Stimulated activated CD4-positive, alpha-beta T cell treated with anti-CD3 and anti-CD28 coated beads, Interleukin-15, amount 100 ng/mL, for 1 hour (primary cell): ENCODE data around the gene PTPRN2.

ENCODE experiments used
- DNase-seq, 2 donors: peaks; one replicate each; pipeline ENCODE4 v3.0.0-alpha.2; 2020; ENCODE audit warnings: low read depth in 1 of 2, low spot score in 1 of 2

PTPRN2 gene

GRCh38 chr7:158111049-158111751, 476.4 kb downstream of the PTPRN2 start:
- no peak for DNase-seq

GRCh38 chr7:158110661-158111048, 477.0 kb downstream of the PTPRN2 start:
- DNase-seq, result no peak

- no peak for DNase-seq
Measured at GRCh38 chr7:158110034-158110590, 477.5 kb downstream of the PTPRN2 start.

GRCh38 chr7:158109364-158110033, 478.1 kb downstream of the PTPRN2 start:
- DNase-seq, result no peak

- no peak for DNase-seq
Measured at GRCh38 chr7:158108646-158109293, 478.9 kb downstream of the PTPRN2 start.

GRCh38 chr7:158107806-158108205, 479.8 kb downstream of the PTPRN2 start:
- no peak for DNase-seq

GRCh38 chr7:158106272-158106671, 481.4 kb downstream of the PTPRN2 start:
- DNase-seq, result no peak

GRCh38 chr7:158103378-158103777, 484.2 kb downstream of the PTPRN2 start:
- no peak for DNase-seq

GRCh38 chr7:158102897-158103296, 484.7 kb downstream of the PTPRN2 start:
- no peak for DNase-seq

GRCh38 chr7:158101821-158102450, 485.7 kb downstream of the PTPRN2 start:
- DNase-seq, result no peak

- DNase-seq, result no peak
Measured at GRCh38 chr7:158098125-158099030, 489.2 kb downstream of the PTPRN2 start.

GRCh38 chr7:158097453-158098124, 490.0 kb downstream of the PTPRN2 start:
- DNase-seq, result no peak

- no peak for DNase-seq
Measured at GRCh38 chr7:158097106-158097452, 490.5 kb downstream of the PTPRN2 start.

- no peak for DNase-seq
Measured at GRCh38 chr7:158096582-158096981, 491.0 kb downstream of the PTPRN2 start.

GRCh38 chr7:158094671-158095226, 492.9 kb downstream of the PTPRN2 start:
- DNase-seq, result no peak

GRCh38 chr7:158094046-158094445, 493.6 kb downstream of the PTPRN2 start:
- no peak for DNase-seq

- no peak for DNase-seq
Measured at GRCh38 chr7:158093156-158093796, 494.3 kb downstream of the PTPRN2 start.

GRCh38 chr7:158087196-158087595, 500.4 kb downstream of the PTPRN2 start:
- no peak for DNase-seq
